Activated naive CD8-positive, alpha-beta T cell treated with anti-CD3 and anti-CD28 coated beads, Interleukin-2, amount 10 ng/mL, durations not matched to agents 7 days and 5 days (primary cell): ENCODE data around the gene KBTBD6. TPM values are rescaled to one million over a fixed set of nuclear protein-coding genes. Genes with fewer than 3 reads are reported as not detected.
"Not testable (repeated sequence)": the region's sequence is repeated elsewhere in the genome, so short reads cannot be mapped to it uniquely, and the experiment has no call there.

Experiments used
- ATAC-seq: fragments of 150-1000 bp; cut with Tn5 transposase; one replicate; pipeline ENCODE4 v1.10.0; 2021; ENCODE audit warnings: low read depth, moderate library complexity
- POLR2A ChIA-PET: fragments of 350-600 bp; sonication (Branson Sonifier 250); formaldehyde crosslinking; loops from one replicate; lab custom pipeline; 2021; ENCODE audit warnings: antibody characterized with exemption; lab: Charles Lee
- DNase-seq: peaks from one replicate; pipeline ENCODE4 v3.0.0; 2021
- H3K27ac Mint-ChIP-seq: one replicate; pipeline ENCODE4 v1.8.0; 2022; ENCODE audit warnings: mild to moderate bottlenecking, mixed read lengths
- H3K27me3 Mint-ChIP-seq: one replicate; pipeline ENCODE4 v1.8.0; 2022; ENCODE audit warnings: mild to moderate bottlenecking, moderate library complexity, mixed read lengths
- H3K36me3 Mint-ChIP-seq: one replicate; pipeline ENCODE4 v1.8.0; 2021; ENCODE audit warnings: mild to moderate bottlenecking, mixed read lengths
- H3K4me1 Mint-ChIP-seq: one replicate; pipeline ENCODE4 v1.8.0; 2021; ENCODE audit warnings: mixed read lengths
- H3K4me3 Mint-ChIP-seq: one replicate; pipeline ENCODE4 v1.8.0; 2022; ENCODE audit warnings: mild to moderate bottlenecking, moderate library complexity, mixed read lengths
- H3K9me3 Mint-ChIP-seq: one replicate; pipeline ENCODE4 v1.8.0; 2021; ENCODE audit warnings: mixed read lengths
- total RNA-seq, 2 experiments: library from RNA; stranded (reverse); gene quantifications; one replicate each; pipeline ENCODE4 v1.2.3, GENCODE V29; 2021

KBTBD6 gene
- total RNA-seq, 2 experiments from 2014 or later = 6.9 TPM

DNA sequence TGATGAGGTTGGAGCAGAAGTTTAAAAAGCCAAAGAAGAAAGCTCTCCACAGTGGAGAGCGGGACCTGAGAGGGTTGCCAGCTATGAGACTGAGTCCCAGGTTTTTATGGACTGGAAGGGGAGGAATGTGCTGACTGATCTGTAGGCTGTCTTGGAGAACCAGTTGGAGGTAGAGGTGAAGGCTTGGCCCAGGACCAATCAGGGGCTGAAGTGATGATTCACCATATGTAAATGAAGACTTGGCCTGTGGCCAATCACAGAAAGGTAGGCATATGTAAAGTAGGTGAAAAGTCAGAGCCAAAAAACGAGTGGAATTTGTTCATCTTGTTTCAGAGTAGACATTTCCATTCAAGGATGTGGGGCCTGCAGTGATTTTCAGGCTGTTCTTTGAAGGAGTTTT lies 17.5 kb upstream of the KBTBD6 start:
- DNase-seq (no peak), ATAC-seq (no peak)
- Mint-ChIP-seq H3K27me3 (no peaks in the 10 kb centered on the region), H3K36me3 (peaks cover 47% of the 10 kb centered on the region), H3K4me3 (no peak overlapping the region), H3K4me1 (no peaks in the 10 kb centered on the region), H3K27ac (no peak overlapping the region), H3K9me3 (peaks cover 53% of the 10 kb centered on the region)
- POLR2A ChIA-PET = no interaction called here

DNA sequence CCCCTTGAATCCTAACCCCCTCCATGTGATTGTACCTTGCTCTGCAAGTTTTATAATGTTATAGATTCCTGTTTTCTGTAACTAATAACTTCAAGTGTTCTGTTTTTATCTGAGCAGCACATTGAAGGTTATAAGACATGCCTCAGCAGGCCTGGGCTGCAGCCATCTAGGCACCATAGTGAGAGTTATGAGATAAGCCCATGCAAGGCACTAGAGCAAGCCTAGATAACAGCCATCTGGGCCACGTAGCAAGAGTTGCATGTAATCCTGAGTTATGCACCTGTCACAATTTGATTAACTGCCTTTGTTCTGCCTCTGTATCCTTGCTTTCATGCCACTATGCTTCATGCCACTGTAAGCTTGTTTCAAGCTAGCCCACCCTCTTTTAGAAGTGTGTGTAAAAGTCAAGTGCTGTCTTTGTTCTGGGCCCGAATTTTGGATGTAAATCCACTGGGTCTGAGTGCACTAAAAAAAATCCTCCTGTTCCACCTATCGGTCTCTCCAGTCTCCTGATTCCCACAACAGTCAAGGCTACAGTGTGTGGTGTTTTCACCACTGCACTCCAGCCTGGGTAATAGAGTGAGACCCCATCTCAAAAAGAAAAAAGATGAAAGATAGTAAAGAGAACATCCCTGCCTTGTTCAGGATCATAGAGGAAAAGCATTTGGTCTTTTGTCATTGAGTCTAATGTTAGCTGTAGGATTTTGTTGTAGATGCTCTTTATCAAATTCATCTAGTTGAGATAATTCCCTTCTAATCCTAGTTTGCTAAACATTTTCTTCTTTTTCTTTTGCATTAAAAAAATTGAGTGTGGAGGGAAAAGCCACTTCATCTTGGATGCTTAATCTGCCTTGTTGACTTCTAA lies 16.0 kb upstream of the KBTBD6 start:
- H3K27ac Mint-ChIP-seq = no peak overlapping the region
- no peak overlapping the region for H3K4me3 Mint-ChIP-seq
- H3K9me3 Mint-ChIP-seq = peaks cover 53% of the 10 kb centered on the region
- no peaks in the 10 kb centered on the region for H3K4me1 Mint-ChIP-seq
- ATAC-seq (no peak), DNase-seq (no peak)
- H3K36me3 Mint-ChIP-seq = peaks cover 47% of the 10 kb centered on the region
- H3K27me3 Mint-ChIP-seq = no peaks in the 10 kb centered on the region
- POLR2A ChIA-PET = no interaction called here

DNA sequence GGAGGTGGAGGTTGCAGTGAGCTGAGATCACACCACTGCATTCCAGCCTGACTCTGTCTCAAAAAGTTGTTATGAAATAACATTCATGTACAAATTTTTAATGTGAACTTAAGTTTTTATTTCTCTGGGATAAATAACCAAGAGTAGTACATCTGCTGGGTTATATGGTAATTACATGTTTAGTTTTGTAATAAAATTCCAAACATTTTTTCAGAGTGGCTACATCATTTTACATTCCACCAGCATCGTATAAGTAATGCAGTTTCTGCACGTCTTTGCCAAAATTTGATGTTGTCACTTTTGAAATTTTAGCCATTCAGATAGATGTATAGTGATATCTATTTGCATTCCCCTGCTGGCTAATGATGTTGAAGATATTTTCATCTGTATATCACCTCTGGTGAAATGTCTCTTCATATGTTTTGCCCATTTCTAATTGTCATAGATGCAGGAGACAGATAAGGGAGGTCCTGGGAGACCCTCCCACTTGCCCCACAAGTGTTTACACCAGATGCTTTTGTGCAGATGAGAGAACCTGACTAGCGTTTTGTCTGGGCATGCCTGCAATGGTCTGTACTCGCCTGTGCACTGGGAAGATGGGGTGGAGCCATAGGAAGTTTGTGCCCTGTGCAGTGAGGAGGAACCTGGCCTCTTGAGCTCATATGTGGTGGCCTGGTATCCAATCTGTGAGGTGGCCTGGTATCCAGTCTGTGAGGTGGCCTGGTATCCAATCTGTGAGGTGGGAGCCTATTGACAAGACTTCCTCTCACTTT lies 12.7 kb upstream of the KBTBD6 start:
- DNase-seq (no peak), ATAC-seq (no peak)
- no peak overlapping the region for H3K27ac Mint-ChIP-seq
- peaks cover 33% of the 10 kb centered on the region for H3K36me3 Mint-ChIP-seq
- POLR2A ChIA-PET = no interaction called here
- H3K4me1 Mint-ChIP-seq = no peaks in the 10 kb centered on the region
- no peaks in the 10 kb centered on the region for H3K27me3 Mint-ChIP-seq
- no peak overlapping the region for H3K4me3 Mint-ChIP-seq
- H3K9me3 Mint-ChIP-seq = peaks cover 32% of the 10 kb centered on the region

DNA sequence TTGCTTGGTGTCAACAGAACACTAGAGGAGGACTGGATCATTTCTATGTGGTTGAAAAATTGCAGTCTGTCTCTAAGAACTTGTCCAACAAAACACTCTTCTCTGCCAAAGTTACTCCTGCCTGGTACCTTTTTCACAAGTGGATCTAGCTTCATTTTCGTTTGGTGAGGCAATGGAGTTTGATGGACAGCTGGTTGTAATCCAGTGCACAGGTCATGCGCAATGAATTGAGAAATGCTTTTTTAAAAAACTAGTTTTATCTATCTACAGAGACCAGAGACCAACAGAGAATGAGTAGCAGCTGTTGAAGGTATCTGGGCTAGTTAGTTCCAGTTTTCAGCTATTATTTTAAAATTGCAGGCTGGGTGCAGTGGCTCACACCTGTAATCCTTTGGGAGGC lies 12.0 kb upstream of the KBTBD6 start:
- Mint-ChIP-seq H3K9me3 (peaks cover 26% of the 10 kb centered on the region), H3K36me3 (peaks cover 29% of the 10 kb centered on the region), H3K27ac (no peak overlapping the region), H3K27me3 (no peaks in the 10 kb centered on the region), H3K4me3 (no peak overlapping the region), H3K4me1 (no peaks in the 10 kb centered on the region)
- POLR2A ChIA-PET = no interaction called here
- DNase-seq (no peak), ATAC-seq (no peak)

DNA sequence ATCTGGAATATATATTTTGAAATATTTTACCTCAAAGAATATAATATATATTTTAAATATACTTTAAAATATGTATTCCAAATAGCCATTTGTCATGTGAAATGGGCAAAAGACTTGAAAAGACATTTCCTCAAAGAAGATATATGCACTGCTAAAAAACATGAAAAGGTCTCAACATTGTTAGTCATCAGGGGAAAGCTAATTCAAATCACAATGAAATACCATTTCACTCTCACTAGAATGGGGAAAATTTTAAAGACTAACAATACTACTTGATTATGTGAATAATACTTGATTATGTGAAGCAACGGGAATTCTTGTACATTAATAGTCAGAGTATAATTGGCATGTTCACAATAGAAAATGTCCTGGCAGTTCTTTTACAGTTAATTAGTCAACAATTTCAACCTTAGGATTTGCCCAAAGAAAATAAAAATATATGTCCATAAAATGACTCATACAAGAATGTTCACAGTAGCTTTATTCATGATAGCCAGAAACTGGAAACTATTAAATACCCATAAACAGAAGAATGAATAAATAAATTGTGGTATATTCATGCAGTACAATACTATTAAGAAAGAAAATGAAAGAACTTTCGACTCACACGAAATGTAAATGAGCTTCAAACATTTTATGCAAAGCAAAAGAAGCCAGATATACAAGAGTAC lies 6.8 kb upstream of the KBTBD6 start:
- Mint-ChIP-seq H3K27me3 (no peaks in the 10 kb centered on the region), H3K9me3 (no peaks in the 10 kb centered on the region), H3K36me3 (peaks cover 5% of the 10 kb centered on the region), H3K4me3 (no peak overlapping the region), H3K27ac (no peak overlapping the region), H3K4me1 (peaks cover 3% of the 10 kb centered on the region)
- POLR2A ChIA-PET = no interaction called here
- no peak for ATAC-seq
- no peak for DNase-seq

DNA sequence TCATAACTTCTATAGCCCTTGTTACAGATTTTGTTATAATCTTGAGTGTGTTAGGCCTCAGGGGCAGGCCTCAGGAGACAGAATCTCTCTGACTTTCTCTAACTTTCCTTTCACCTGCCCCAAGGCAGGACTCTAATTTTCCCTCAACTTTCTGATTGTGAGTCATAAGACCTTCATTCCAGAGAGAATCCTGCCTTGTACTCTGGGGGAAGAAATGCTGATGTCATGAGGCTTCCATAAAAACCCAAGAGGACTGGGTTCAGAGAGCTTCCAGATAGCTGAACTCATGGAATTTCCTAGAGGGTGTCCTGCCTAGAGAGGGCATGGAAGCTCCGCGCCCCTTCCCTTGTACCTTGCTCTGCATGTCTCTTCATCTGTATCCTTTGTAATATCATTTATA lies 5.3 kb upstream of the KBTBD6 start:
- Mint-ChIP-seq H3K36me3 (peaks cover 5% of the 10 kb centered on the region), H3K4me1 (peaks cover 9% of the 10 kb centered on the region), H3K27me3 (no peaks in the 10 kb centered on the region), H3K4me3 (no peak overlapping the region), H3K9me3 (no peaks in the 10 kb centered on the region), H3K27ac (no peak overlapping the region)
- DNase-seq (no peak), ATAC-seq (no peak)
- POLR2A ChIA-PET = no interaction called here

DNA sequence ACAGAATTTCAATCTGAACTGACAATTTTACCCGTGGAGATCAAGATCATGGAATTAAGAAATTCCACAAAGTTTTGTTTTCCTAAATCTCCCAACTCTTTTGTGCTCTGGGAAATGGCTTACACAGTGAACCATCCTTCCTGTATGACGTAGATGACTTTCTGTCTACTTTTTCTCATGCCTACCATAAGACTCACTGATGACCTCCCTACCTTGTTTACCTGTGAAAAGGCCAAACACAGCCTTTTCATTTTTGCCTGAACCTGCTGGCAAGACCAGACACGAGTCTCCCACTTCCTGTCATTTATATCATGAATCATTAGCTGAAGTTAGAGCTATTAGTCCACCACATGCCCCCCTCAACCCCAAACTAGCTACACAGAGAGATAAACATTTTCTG lies 4.6 kb upstream of the KBTBD6 start:
- ATAC-seq (no peak), DNase-seq (no peak)
- Mint-ChIP-seq H3K9me3 (no peaks in the 10 kb centered on the region), H3K36me3 (peaks cover 5% of the 10 kb centered on the region), H3K4me1 (peaks cover 9% of the 10 kb centered on the region), H3K4me3 (no peak overlapping the region), H3K27ac (no peak overlapping the region), H3K27me3 (no peaks in the 10 kb centered on the region)
- POLR2A ChIA-PET = no interaction called here

DNA sequence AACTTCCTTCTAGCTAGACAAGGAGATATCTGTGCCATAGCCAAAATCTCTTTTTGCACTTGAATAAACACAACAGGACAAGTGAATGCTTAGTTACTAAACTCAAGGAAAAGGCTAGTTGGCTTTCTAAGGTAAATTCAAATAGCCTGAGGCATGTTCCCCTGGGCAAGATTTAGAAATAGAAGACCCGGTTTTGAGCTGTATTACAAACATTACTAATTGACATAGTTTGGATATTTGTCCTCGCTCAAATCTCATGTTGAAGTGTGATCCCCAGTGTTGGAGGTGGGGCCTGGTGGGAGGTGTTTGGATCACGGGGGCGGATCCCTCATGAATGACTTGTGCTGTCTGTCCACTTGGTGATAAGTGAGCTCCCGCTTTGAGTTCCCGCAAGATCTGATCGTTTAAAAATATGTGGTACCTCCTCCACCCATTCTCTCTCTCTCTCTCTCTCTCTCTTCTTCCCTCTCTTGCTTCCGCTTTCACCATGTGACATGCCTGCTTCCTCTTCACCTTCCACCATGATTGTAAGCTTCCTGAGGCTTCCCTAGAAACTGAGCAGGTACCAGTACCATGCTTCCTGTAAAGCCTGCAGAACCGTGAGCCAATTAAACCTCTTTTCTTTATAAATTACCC lies 3.9 kb upstream of the KBTBD6 start:
- DNase-seq (no peak), ATAC-seq (no peak)
- Mint-ChIP-seq H3K9me3 (no peaks in the 10 kb centered on the region), H3K4me3 (no peak overlapping the region), H3K27me3 (no peaks in the 10 kb centered on the region), H3K27ac (no peak overlapping the region), H3K4me1 (peaks cover 13% of the 10 kb centered on the region), H3K36me3 (peaks cover 5% of the 10 kb centered on the region)
- POLR2A ChIA-PET = no interaction called here

DNA sequence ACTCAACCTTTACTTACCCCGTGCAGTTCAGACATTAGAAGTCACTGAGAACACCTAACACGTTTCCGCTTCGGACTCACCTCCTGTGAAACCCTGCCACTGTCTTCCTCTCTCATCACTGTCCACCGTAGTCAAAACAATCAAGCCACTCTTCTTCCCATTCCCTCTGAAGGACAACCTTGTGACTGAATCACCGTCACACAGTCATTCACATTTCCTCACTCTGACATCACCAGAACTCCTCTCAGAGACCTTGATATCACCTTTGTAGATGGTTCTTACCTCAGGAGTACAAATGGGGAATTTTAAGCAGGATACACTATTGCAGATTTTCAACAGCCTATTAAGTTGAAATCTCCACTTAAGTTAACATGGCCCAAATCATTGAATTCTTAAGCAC lies 1.3 kb upstream of the KBTBD6 start:
- Mint-ChIP-seq H3K27ac (peak overlapping the region; percentile 25), H3K9me3 (no peaks in the 10 kb centered on the region), H3K4me1 (peaks cover 28% of the 10 kb centered on the region), H3K36me3 (peaks cover 10% of the 10 kb centered on the region), H3K27me3 (no peaks in the 10 kb centered on the region), H3K4me3 (peak overlapping the region; percentile 98)
- DNase-seq (no peak), ATAC-seq (no peak)
- POLR2A ChIA-PET = no interaction called here

DNA sequence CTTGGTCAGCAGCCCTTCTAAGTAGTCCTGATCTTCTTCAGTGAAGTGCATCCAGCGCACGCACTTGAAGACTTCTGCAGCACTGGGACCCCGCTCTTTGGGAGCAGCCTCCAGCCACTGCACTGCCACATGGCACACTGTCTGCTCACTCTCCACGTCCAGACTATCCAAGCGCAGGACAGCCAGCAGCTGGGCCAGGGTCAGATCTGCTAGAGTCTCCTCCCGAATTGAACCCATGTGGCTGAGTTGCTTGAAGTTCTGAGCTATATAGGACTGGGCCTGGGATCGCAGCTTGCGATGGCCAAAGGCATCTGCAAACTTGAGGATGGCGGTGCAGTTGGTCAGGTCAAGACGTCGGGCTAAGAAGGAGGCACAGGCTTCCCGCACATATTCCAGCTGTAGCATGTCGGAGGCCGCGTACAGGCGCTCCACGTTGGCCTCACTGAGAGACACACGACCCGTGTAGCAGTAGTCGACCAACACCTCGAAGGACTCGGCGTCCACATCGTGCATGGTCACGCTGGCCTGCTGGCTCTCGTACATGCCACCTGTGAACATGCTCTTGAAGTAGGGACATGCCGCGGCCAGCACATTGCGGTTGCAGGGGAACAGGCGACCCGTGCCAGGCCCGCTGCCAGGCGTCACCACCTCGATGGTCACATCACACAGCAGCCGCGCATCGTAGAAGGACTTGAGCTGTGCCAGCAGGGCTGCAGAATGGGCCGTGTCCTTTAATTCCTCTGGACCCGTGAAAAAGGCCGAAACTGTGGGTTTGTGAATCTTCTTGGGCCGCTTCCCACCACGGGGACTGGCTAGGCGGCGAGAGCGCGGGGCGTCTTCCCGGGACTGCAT lies 716 bp downstream of the KBTBD6 start:
- peak overlapping the region; percentile 98 for H3K4me3 Mint-ChIP-seq
- not testable (repeated sequence) for H3K9me3 Mint-ChIP-seq, H3K27me3 Mint-ChIP-seq
- ATAC-seq = peak; percentile 4
- H3K4me1 Mint-ChIP-seq = peaks cover 31% of the 10 kb centered on the region
- peak overlapping the region; percentile 90 for H3K27ac Mint-ChIP-seq
- peak; percentile 32 for DNase-seq
- POLR2A ChIA-PET = interaction anchor here (1.2 to 1.4 kb wide), 2 partner anchors 63 to 71 kb away, joined by 3 to 5 read pairs; partner anchors contain the start of gene KBTBD7
- peaks cover 12% of the 10 kb centered on the region for H3K36me3 Mint-ChIP-seq

DNA sequence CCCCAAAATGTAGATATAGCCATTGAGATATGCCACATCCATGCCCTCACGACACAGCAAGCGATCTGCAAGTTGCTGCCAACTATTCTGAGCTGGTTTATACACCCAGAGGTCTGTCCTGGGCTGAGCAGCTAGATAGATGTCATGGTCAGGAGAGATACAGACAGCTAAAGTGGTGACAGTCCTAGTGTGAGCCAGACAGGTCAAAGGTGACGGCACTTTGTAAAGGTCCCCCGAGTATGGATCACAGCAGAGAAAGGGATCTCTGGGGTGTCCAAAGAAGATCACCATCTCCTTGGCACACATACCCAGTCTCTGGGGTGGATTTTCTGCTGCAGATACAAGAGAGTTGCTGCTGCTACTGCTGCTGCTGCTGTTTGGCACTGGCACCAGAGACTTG lies 1.4 kb downstream of the KBTBD6 start:
- H3K27me3 Mint-ChIP-seq, ATAC-seq, DNase-seq, H3K9me3 Mint-ChIP-seq, POLR2A ChIA-PET: not testable (repeated sequence)
- Mint-ChIP-seq H3K27ac (peak overlapping the region; percentile 55), H3K4me1 (peaks cover 31% of the 10 kb centered on the region), H3K4me3 (peak overlapping the region; percentile 98), H3K36me3 (peaks cover 18% of the 10 kb centered on the region)

DNA sequence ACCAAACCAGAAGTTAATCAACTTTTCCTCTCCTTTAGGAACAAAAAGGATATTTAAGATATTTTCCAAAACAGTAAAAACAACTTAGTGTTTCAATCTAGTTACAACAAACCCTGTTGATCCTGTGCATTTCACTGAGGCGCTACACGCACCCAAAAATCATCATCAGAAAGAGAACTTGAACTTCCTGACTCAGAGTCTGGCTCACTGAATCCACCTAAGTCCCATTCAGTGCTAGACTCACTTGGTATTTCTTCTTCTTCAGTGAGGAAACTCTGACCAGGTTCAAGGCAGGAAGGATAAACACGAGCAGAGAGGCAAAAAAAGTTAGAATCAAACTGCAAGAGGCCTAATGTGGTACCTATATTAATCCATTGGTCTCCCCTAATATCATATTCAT lies 2.2 kb downstream of the KBTBD6 start:
- Mint-ChIP-seq H3K4me1 (peaks cover 31% of the 10 kb centered on the region), H3K9me3 (no peaks in the 10 kb centered on the region), H3K27me3 (no peaks in the 10 kb centered on the region), H3K36me3 (peaks cover 22% of the 10 kb centered on the region), H3K4me3 (peak overlapping the region; percentile 98), H3K27ac (peak overlapping the region; percentile 71)
- ATAC-seq (no peak), DNase-seq (no peak)
- POLR2A ChIA-PET = no interaction called here
